Upper lobe of left lung (tissue), 6 donors: ENCODE measurements around the gene ZMIZ2. TPM values are rescaled to one million over a fixed set of nuclear protein-coding genes. Genes with fewer than 3 reads are reported as not detected.
A peak's percentile ranks its signal among the peaks of the same experiment; 100 is the strongest.

Experiments
- ATAC-seq, 2 donors: fragments of 200-7000 bp; cut with Tn5 transposase; one replicate each; pipeline ENCODE4 v1.9.1; 2022; ENCODE audit warnings: mild to moderate bottlenecking in 2 of 2, moderate library complexity in 2 of 2; ENCODE audit not compliant: low FRiP score in 2 of 2
- DNase-seq, 2 donors: peaks; one replicate each; pipeline ENCODE4 v3.0.0-alpha.2; 2019 to 2020
- H3K27ac ChIP-seq, 4 donors: fragments of 200-600 bp; sonication (generic); one replicate each; pipeline ENCODE4 v1.5.1; 2016 to 2019
- H3K27me3 ChIP-seq, 4 donors: fragments of 200-600 bp; sonication (generic); one replicate each; pipeline ENCODE4 v1.5.1; 2017 to 2019
- H3K36me3 ChIP-seq, 4 donors: fragments of 200-600 bp; sonication (generic); one replicate each; pipeline ENCODE4 v1.5.1; 2016 to 2019
- H3K4me1 ChIP-seq, 4 donors: fragments of 200-600 bp; sonication (generic); one replicate each; pipeline ENCODE4 v1.5.1; 2018 to 2019
- H3K4me3 ChIP-seq, 4 donors: fragments of 200-600 bp; sonication (generic); one replicate each; pipeline ENCODE4 v1.5.1; 2017 to 2019; ENCODE audit warnings: mild to moderate bottlenecking in 2 of 4, moderate library complexity in 1 of 4
- H3K9me3 ChIP-seq, 4 donors: fragments of 200-600 bp; sonication (generic); one replicate each; pipeline ENCODE4 v1.5.1; 2018 to 2019
- CTCF ChIP-seq, 6 experiments: fragments of 450-650 bp in 4 of 6; fragments of 200-600 bp in 2 of 6; sonication (generic) in 2 of 6; IDR thresholded peaks; one replicate each; pipeline ENCODE4 v1.5.1; 2016 to 2019; ENCODE audit warnings: antibody characterized with exemption in 6 of 6
- EP300 ChIP-seq, 4 donors: sonication (generic); formaldehyde crosslinking; IDR thresholded peaks; one replicate each; pipeline ENCODE4 v1.5.1; 2017; ENCODE audit warnings: antibody characterized with exemption in 4 of 4, control low read depth in 2 of 4
- POLR2A ChIP-seq, 4 donors: fragments of 450-650 bp; IDR thresholded peaks; one replicate each; pipeline ENCODE4 v1.5.1; 2016 to 2017; ENCODE audit warnings: antibody characterized with exemption in 4 of 4, mild to moderate bottlenecking in 2 of 4
- POLR2AphosphoS5 ChIP-seq, 2 donors: sonication (generic); formaldehyde crosslinking; IDR thresholded peaks; one replicate each; pipeline ENCODE4 v1.5.1; 2017; ENCODE audit warnings: antibody characterized with exemption in 2 of 2
- WGBS, 2 donors: methylation state at CpG; one replicate each; pipeline ENCODE4 v1.1.5; 2017 to 2018; 5-methylcytosine and 5-hydroxymethylcytosine counted together
- total RNA-seq, 6 donors: library from RNA; depleted of rRNA in 4 of 6; stranded (reverse); fragments of >200 nt in 4 of 6; gene quantifications; one replicate each; pipeline versions ENCODE4 v1.1.0 to v1.2.1, GENCODE V29; 2016 to 2021
- donor health status: DM: no; HTN: no; CAD: no; lungs with moderate emphysema.
- donor health status: DM: no; HTN: yes; CAD: no; lungs with severe emphysema.

The ZMIZ2 gene
- total RNA-seq, 6 donors from 2014 or later: 27.0 to 161 (median 85.7) TPM

- peak; percentile 95 to 96 for DNase-seq
- ATAC-seq: peak; percentile 87 to 91
- Histone ChIP-seq H3K36me3 (peaks cover 21 to 38% (median 30%) of the 10 kb centered on the region in 4 donors), H3K4me1 (peaks cover 23 to 37% (median 28%) of the 10 kb centered on the region in 4 donors), H3K9me3 (no peaks in the 10 kb centered on the region), H3K4me3 (peak overlapping the region; percentile 43 to 80 (median 76)), H3K27ac (peak overlapping the region; percentile 97 to 100 (median 100)), H3K27me3 (no peaks in the 10 kb centered on the region)
- TF ChIP-seq POLR2AphosphoS5 (IDR thresholded peaks at IDR 0.05) (peak; percentile 69 to 70), POLR2A (IDR thresholded peaks at IDR 0.05) (peak in 2 of 4 donors; percentile 19 to 40), EP300 (IDR thresholded peaks at IDR 0.05) (no peak), CTCF (IDR thresholded peaks at IDR 0.05) (peak; percentile 34 to 56 (median 38))
- 3% methylated on average over 23 to 26 of the region's 26 CpGs for WGBS, 2 donors
Observed at GRCh38 chr7:44797329-44798258, 48.9 kb downstream of the ZMIZ2 start.

GRCh38 chr7:44798649-44799305, 50.1 kb downstream of the ZMIZ2 start:
- Histone ChIP-seq H3K9me3 (no peaks in the 10 kb centered on the region), H3K36me3 (peaks cover 32 to 50% (median 42%) of the 10 kb centered on the region in 4 donors), H3K4me1 (peaks cover 23 to 37% (median 28%) of the 10 kb centered on the region in 4 donors), H3K27ac (peak overlapping the region in 3 of 4 donors; percentile 97 to 100 (median 100)), H3K27me3 (no peaks in the 10 kb centered on the region), H3K4me3 (peak overlapping the region; percentile 16 to 80 (median 76))
- DNase-seq (no peak), ATAC-seq (no peak)
- TF ChIP-seq POLR2AphosphoS5 (IDR thresholded peaks at IDR 0.05) (no peak), POLR2A (IDR thresholded peaks at IDR 0.05) (no peak), CTCF (IDR thresholded peaks at IDR 0.05) (no peak), EP300 (IDR thresholded peaks at IDR 0.05) (no peak)
- WGBS, 2 donors: 20 to 25% methylated on average over 2 of the region's 2 CpGs

GRCh38 chr7:44799939-44800338, 51.3 kb downstream of the ZMIZ2 start:
- 79 to 87% methylated on average over 4 of the region's 4 CpGs for WGBS, 2 donors
- Histone ChIP-seq H3K4me1 (peaks cover 23 to 37% (median 28%) of the 10 kb centered on the region in 4 donors), H3K27me3 (no peaks in the 10 kb centered on the region), H3K4me3 (no peak overlapping the region), H3K27ac (no peak overlapping the region), H3K36me3 (peaks cover 32 to 61% (median 50%) of the 10 kb centered on the region in 4 donors), H3K9me3 (no peaks in the 10 kb centered on the region)
- ATAC-seq (no peak), DNase-seq (no peak)
- no peak for TF ChIP-seq POLR2A (IDR thresholded peaks at IDR 0.05)
- no peak for TF ChIP-seq EP300 (IDR thresholded peaks at IDR 0.05)
- TF ChIP-seq POLR2AphosphoS5 (IDR thresholded peaks at IDR 0.05): no peak
- TF ChIP-seq CTCF (IDR thresholded peaks at IDR 0.05): no peak

- H3K27me3 ChIP-seq: no peaks in the 10 kb centered on the region
- WGBS, 2 donors: 79 to 95% methylated on average over 5 of the region's 5 CpGs
- H3K4me3 ChIP-seq: no peak overlapping the region
- ATAC-seq (no peak), DNase-seq (no peak)
- H3K9me3 ChIP-seq: no peaks in the 10 kb centered on the region
- peaks cover 32 to 66% (median 52%) of the 10 kb centered on the region in 4 donors for H3K36me3 ChIP-seq
- TF ChIP-seq POLR2A (IDR thresholded peaks at IDR 0.05) (no peak), CTCF (IDR thresholded peaks at IDR 0.05) (no peak), EP300 (IDR thresholded peaks at IDR 0.05) (no peak), POLR2AphosphoS5 (IDR thresholded peaks at IDR 0.05) (no peak)
- peaks cover 16 to 29% (median 22%) of the 10 kb centered on the region in 4 donors for H3K4me1 ChIP-seq
- no peak overlapping the region for H3K27ac ChIP-seq
Observed at GRCh38 chr7:44801890-44802289, 53.2 kb downstream of the ZMIZ2 start.
